Measurements from ENCODE around the gene C2CD5. TPM values are rescaled to one million over a fixed set of nuclear protein-coding genes. Genes with fewer than 3 reads are reported as not detected.

The C2CD5 gene
- total and polyA plus RNA-seq, 7 donors = 2.5 to 13.4 (median 5.9) TPM

GRCh38 chr12:22414742-22415141 lies 129.6 kb downstream of the C2CD5 start:
- Histone ChIP-seq H3K36me3 (ENCODE audit: insufficient read depth in 1 of 2, low read depth in 1 of 2) (no peaks in the 10 kb centered on the region), H3K4me3 (no peak overlapping the region), H3K4me1 (peaks cover 6% of the 10 kb centered on the region), H3K27me3 (ENCODE audit: insufficient read depth in 3 of 3, low read length in 2 of 3) (no peaks in the 10 kb centered on the region), H3K27ac (no peak overlapping the region), H3K9me3 (no peaks in the 10 kb centered on the region)
- DNase-seq (no peak), ATAC-seq (no peak)
- 93 to 94% (median 93%) methylated on average over 2 of the region's 2 CpGs for WGBS, 3 donors
- no peak for TF ChIP-seq CTCF (IDR thresholded peaks at IDR 0.05)
- intact Hi-C loops (cut with DNase I) = no loop called here

GRCh38 chr12:22413592-22413991 lies 130.8 kb downstream of the C2CD5 start:
- no peak for DNase-seq
- Histone ChIP-seq H3K36me3 (ENCODE audit: insufficient read depth in 1 of 2, low read depth in 1 of 2) (no peaks in the 10 kb centered on the region), H3K4me3 (no peak overlapping the region), H3K4me1 (peaks cover 6% of the 10 kb centered on the region), H3K9me3 (no peaks in the 10 kb centered on the region), H3K27me3 (ENCODE audit: insufficient read depth in 3 of 3, low read length in 2 of 3) (no peaks in the 10 kb centered on the region), H3K27ac (no peak overlapping the region)
- ATAC-seq = peak; percentile 53 to 89 (median 68)
- WGBS, 3 donors = 37 to 50% (median 50%) methylated on average over 3 of the region's 3 CpGs
- intact Hi-C loops (cut with DNase I) = no loop called here
- TF ChIP-seq CTCF (IDR thresholded peaks at IDR 0.05) = no peak

GRCh38 chr12:22412581-22412980 lies 131.8 kb downstream of the C2CD5 start:
- Histone ChIP-seq H3K27ac (no peak overlapping the region), H3K27me3 (ENCODE audit: insufficient read depth in 3 of 3, low read length in 2 of 3) (no peaks in the 10 kb centered on the region), H3K36me3 (ENCODE audit: insufficient read depth in 1 of 2, low read depth in 1 of 2) (no peaks in the 10 kb centered on the region), H3K4me1 (peaks cover 6% of the 10 kb centered on the region), H3K4me3 (no peak overlapping the region), H3K9me3 (no peaks in the 10 kb centered on the region)
- intact Hi-C loops (cut with DNase I) = no loop called here
- WGBS, 3 donors = 42 to 45% (median 44%) methylated on average over 3 of the region's 3 CpGs
- ATAC-seq (no peak), DNase-seq (no peak)
- TF ChIP-seq CTCF (IDR thresholded peaks at IDR 0.05) = no peak

GRCh38 chr12:22410486-22410885 lies 133.9 kb downstream of the C2CD5 start:
- no peaks in the 10 kb centered on the region for H3K27me3 ChIP-seq (ENCODE audit: insufficient read depth in 3 of 3, low read length in 2 of 3)
- intact Hi-C loops (cut with DNase I) = no loop called here
- no peak for DNase-seq
- no peak overlapping the region for H3K4me3 ChIP-seq
- TF ChIP-seq CTCF (IDR thresholded peaks at IDR 0.05) = no peak
- 64 to 81% (median 72%) methylated on average over 3 of the region's 3 CpGs for WGBS, 3 donors
- H3K4me1 ChIP-seq = peaks cover 2% of the 10 kb centered on the region
- no peaks in the 10 kb centered on the region for H3K36me3 ChIP-seq (ENCODE audit: insufficient read depth in 1 of 2, low read depth in 1 of 2)
- H3K27ac ChIP-seq = no peak overlapping the region
- no peak for ATAC-seq
- H3K9me3 ChIP-seq = no peaks in the 10 kb centered on the region

GRCh38 chr12:22409377-22410164 lies 134.8 kb downstream of the C2CD5 start:
- H3K27ac ChIP-seq = no peak overlapping the region
- DNase-seq = no peak
- no peaks in the 10 kb centered on the region for H3K9me3 ChIP-seq
- H3K4me1 ChIP-seq = no peaks in the 10 kb centered on the region
- H3K4me3 ChIP-seq = no peak overlapping the region
- 67 to 78% (median 68%) methylated on average over 12 of the region's 12 CpGs for WGBS, 3 donors
- H3K27me3 ChIP-seq (ENCODE audit: insufficient read depth in 3 of 3, low read length in 2 of 3) = no peaks in the 10 kb centered on the region
- no peak for ATAC-seq
- no peaks in the 10 kb centered on the region for H3K36me3 ChIP-seq (ENCODE audit: insufficient read depth in 1 of 2, low read depth in 1 of 2)
- intact Hi-C loops (cut with DNase I) = no loop called here
- TF ChIP-seq CTCF (IDR thresholded peaks at IDR 0.05) = no peak
